H54 (cell line): ENCODE results near the gene SEMA4A.
"Not testable (repeated sequence)": the region's sequence is repeated elsewhere in the genome, so short reads cannot be mapped to it uniquely, and the experiment has no call there.

Experiments used
- DNase-seq: peaks from one replicate; pipeline ENCODE4 v3.0.0; 2011; ENCODE audit warnings: low spot score, mixed read lengths; ENCODE audit not compliant: insufficient read length
- FAIRE-seq: peaks from 3 replicates; lab custom pipeline; 2011; peaks lifted over from hg19 to GRCh38; lab: Jason Lieb, UNC
- POLR2A ChIP-seq: IDR thresholded peaks from 2 replicates; pipeline ENCODE4 v1.6.1; 2011; ENCODE audit warnings: low read depth, mild to moderate bottlenecking, low read length

SEMA4A gene

DNA sequence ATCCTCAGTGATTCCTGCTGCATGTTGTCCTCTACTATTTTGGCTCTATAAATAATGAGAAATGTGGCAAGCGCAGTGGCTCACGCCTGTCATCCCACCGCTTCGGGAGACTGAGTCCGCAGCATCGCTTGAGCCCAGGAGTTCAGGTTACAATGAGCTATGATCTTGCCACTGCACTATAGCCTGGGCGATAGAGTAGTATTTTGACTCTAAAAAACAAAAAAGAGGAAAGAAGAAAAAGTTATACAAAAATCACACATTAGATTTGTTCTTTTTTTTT is 39.8 kb downstream of the SEMA4A start:
- DNase-seq (no peak), FAIRE-seq (no peak)
- no peak for TF ChIP-seq POLR2A

DNA sequence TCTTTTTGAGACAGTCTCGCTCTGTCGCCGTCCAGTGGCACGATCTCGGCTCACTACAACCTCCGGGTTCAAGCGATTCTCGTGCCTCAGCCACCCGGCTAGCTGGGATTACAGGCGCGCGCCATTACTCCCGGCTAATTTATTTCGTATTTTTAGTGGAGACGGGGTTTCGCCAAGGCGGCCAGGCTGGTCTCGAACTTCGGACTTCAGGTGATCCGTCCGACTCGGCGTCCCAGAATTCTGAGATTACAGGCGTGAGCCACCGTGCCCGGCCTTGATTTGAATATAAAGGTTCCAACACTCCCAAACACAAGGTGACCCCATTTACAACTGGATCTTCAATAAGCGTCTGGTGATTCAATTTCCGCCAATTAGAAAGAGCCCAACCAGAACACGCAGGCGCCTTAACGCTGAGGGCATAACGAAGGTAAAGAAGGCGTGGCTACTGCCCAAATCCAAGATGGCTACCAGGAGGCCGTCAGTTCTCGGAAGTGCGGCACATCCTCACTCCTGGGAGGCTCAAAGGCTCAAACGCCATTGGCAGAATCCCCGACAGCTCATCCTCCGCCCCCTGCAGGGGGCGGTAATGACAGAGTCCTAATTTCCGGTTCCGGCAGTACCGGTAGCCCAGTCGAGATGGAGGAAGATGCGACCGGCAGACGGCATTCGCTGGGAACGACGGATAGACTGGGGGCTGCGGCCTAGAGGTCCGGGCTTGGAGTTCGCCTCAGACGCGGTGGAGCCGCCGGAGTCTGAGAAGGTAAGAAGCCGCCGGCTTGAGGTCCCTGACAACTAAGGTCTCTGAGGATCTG is 40.3 kb downstream of the SEMA4A start, which contains the start of gene SLC25A44:
SLC25A44 (plus strand) TSS at position 617 of the 812 bp plus-strand sequence. CDS start 5,744 bp downstream, outside the sequence.
- DNase-seq (peak; percentile 96), FAIRE-seq (peak; percentile 87)
- peak; percentile 89 for TF ChIP-seq POLR2A

DNA sequence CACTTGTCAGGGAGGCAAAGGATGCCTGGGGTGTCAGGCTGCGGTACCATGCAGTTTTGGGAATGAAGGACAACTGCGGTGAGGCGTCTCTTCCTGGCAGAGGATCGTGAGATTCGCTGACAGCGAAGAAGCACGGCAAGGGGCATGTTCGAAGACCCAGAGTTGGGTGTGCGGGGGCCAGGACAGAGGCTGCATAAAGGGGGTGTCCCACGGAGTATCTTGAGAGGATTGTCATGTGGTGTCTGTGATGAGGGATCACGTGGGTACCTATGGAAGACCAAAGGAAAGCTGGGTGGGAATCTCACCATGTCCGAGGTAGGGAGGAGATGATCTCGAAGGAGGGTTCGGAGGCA is 40.9 kb downstream of the SEMA4A start:
- FAIRE-seq (no peak), DNase-seq (no peak)
- TF ChIP-seq POLR2A: no peak

DNA sequence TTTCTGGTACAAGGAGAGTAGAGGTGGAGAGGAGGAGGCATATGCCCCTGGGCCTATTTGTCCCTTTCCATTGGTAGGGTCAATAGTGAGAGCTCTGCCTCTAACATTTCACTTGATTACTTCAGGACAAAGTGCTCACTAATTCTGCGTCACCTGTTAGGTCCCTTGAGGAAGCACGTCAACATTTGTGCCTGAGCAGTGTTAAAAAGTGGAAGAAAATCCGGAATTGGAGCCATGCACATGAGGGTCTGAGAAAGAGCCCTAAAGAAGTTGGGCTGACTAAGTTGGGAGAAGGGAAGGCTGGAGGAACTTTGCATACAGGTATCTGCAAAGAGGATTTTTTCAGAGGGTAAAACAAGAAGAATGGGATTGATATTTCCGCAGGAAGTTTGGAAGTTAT is 42.5 kb downstream of the SEMA4A start:
- no peak for TF ChIP-seq POLR2A
- DNase-seq: no peak
- no peak for FAIRE-seq

DNA sequence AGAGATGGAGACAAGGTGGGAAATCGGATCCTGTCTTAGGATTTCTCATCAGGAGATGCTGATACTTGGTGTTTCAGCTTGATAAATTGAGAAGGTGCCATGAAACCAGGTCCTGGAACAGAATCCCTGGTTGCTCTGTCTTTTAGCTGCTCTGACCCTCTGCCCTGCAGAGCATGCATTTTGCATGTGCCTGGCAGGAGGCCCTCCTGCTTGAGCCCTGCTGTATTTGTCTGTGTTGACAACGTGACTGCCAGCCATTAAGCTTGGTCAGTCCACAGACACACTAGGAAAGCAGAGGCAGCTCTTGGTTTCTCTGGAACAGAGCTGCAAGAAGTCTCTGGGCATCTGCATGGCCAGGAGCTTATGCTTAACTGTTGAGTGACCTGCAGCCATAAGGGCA is 43.1 kb downstream of the SEMA4A start:
- TF ChIP-seq POLR2A: no peak
- DNase-seq (no peak), FAIRE-seq (no peak)

DNA sequence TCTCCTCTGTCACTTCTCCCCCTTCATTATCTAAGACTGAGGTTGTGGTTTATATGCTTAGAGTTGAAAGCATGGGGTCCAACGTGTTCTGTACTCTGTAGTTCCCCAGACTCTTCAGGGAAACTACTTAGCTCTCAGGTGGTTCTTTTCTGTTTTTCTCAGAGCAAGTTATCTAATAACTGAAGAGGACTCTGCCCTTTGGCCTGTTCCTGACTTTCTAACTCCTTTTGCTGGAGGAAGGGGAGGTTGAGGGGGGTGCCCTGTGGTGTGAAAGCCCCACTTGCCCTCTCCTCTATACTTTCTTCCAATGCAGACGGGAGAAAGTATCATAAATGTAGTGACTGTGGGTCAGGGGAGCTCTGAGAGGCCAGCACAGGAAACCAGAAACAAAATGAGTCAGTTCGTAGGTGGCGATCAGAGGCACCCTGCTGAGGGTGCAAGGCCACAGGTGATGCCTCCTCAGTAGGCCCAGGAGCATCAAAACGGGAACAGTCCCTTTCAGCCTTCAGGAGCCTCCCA is 45.5 kb downstream of the SEMA4A start:
- no peak for FAIRE-seq
- DNase-seq: no peak
- no peak for TF ChIP-seq POLR2A

DNA sequence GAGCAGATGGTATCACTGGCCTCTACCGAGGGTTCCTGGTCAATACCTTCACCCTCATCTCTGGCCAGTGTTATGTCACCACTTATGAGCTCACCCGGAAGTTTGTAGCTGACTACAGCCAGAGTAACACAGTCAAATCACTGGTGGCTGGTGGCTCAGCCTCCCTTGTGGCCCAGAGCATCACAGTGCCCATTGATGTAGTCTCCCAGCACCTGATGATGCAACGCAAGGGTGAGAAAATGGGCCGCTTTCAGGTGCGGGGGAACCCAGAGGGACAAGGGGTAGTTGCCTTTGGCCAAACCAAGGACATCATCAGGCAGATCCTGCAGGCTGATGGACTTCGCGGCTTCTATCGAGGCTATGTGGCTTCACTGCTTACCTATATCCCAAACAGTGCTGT is 46.7 kb downstream of the SEMA4A start:
- no peak for TF ChIP-seq POLR2A
- DNase-seq (no peak), FAIRE-seq (no peak)

DNA sequence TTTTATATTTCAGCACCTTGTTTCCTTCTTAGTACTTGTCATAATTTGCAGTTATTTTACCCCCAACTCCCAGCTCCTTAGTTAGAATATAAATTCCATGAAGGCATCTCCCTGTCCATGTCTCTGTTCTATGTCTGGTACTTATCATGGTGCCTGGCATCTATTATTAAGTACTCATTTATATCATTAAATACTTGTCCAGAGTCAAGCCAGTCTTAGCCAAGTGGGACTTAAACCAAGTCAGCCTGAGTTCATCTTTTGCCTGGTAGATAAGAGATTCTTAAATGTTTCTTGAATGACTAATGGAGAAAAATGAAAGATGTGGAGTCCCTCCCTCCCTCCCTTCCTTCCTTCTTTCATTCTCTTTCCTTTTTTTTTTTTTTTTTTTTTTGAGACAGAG is 49.9 kb downstream of the SEMA4A start:
- DNase-seq (no peak), FAIRE-seq (no peak)
- no peak for TF ChIP-seq POLR2A

DNA sequence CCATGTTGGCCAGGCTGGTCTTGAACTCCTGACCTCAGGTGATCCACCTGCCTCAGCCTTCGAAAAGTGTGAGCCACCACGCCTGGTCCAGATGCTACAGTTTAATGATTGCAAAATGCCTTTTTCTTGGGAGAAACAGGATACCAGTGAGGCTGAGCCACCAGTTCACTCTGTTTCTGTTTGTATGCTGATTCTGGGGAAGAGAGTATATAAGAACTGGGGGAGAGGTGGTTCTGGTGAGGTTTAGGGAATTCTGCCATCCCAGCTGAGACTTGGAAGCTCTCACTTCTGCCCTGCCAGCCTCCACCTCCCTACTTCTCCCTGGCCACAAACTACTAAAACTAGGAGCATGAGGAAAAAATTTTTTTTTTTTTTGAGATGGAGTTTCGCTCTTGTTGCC is 51.3 kb downstream of the SEMA4A start:
- TF ChIP-seq POLR2A: no peak
- DNase-seq (no peak), FAIRE-seq (no peak)

DNA sequence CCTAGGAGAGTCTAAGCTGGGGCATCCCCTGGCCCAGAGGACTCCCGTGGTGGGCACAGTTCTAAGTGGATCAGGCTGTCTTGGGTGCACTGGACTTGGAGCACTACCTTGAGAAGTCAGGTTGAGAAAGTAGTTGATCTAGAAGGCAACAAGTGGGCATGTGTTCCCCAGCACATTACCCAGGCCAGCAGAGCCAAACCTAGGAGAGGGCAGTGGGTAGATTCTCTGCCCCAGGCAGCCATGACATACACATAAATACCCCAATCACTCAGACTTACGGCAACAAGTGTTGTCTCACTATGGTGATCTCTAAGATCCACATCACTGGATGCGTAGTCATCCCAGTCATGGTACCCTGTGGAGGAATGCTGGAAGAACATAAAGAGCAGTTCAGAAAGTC is 57.9 kb downstream of the SEMA4A start:
- TF ChIP-seq POLR2A: no peak

DNA sequence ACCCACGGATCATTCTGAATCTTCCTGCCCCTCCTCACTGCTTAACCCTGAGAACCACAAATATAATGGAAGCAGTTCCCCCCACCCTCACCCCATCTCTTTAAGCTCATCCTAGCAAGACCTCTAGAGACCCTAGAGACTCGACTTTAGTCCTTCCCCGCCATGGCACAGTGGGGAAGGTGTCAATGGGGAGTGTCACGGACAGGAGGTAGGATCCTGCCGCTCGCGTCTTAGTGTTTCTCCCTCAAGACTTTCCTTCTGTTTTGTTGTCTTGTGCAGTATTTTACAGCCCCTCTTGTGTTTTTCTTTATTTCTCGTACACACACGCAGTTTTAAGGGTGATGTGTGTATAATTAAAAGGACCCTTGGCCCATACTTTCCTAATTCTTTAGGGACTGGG is 58.7 kb downstream of the SEMA4A start:
- FAIRE-seq (no peak), DNase-seq (no peak)
- TF ChIP-seq POLR2A: no peak

More for the DNA sequence above, 57.9 kb downstream of the SEMA4A start:
- DNase-seq: no peak
- no peak for FAIRE-seq

DNA sequence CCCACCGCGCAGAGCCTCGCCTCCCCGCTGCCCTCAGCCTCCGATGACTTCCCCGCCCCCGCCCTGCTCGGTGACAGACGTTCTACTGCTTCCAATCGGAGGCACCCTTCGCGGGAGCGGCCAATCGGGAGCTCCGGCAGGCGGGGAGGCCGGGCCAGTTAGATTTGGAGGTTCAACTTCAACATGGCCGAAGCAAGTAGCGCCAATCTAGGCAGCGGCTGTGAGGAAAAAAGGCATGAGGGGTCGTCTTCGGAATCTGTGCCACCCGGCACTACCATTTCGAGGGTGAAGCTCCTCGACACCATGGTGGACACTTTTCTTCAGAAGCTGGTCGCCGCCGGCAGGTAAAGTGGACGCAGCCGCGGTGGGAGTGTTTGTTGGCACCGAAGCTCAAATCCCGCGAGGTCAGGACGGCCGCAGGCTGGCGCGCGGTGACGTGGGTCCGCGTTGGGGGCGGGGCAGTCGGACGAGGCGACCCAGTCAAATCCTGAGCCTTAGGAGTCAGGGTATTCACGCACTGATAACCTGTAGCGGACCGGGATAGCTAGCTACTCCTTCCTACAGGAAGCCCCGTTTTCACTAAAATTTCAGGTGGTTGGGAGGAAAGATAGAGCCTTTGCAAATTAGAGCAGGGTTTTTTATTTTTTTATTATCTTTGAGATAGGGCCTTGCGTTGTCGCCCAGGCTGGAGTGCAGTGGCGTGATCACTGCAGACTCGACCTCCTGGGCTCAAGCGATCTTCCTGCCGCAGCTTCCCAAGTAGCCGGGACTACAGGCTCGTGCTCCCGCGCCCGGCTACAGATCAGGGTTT is 59.7 kb downstream of the SEMA4A start, which contains the start of gene PMF1:
PMF1 (plus strand) TSS at position 175 of the 811 bp plus-strand sequence; CDS start at position 184, 9 bp downstream.
- DNase-seq (peak; percentile 100), FAIRE-seq (no peak)

DNA sequence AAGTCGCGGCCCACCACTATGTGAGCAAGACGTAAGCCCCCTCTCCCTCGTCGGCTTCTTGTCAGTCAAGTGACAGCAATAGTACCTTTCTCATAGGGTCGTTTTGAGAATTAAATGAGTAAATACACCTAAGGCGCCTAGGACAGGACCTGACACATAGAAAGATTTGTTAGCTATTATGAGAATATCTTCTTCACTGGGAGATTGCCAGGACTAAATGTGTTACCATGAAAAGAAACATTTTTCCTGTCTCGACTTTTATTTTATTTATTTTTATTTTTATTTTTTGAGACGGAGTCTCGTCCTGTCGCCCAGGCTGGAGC is 60.2 kb downstream of the SEMA4A start:
- no peak for TF ChIP-seq POLR2A
- DNase-seq (no peak), FAIRE-seq (no peak)

More for the DNA sequence above, 59.7 kb downstream of the SEMA4A start, which contains the start of gene PMF1:
- TF ChIP-seq POLR2A: peak; percentile 61

DNA sequence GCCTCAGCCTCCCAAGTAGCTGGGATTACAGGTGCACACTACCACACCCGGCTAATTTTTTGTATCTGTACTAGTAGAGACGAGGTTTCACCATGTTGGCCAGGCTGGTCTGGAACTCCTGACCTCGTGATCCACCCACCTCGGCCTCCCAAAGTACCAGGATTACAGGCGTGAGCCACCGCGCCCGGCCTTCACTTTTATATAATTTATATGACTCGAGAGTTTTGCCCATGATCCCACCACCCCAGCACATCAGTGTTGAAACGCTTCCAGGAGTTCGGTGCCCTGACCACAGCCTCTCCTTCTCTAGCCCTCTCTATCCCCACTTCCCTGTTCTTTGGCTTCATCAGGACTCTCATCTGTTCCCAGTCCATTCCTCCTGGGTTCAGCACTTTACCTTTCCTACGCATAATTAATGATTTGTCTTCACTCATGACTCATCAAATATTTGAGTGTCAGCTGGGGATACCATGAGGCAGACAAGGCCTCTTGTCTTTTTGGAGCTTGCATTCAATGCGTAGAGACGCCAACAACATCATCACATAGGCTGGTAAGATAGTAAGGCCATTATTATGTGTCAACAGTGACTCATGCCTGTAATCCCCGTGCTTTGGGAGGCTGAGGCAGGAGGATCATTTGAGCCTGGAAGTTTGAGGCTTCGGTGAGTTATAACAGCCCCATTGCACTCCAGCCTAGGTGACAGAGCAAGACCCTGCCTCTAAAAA is 60.8 kb downstream of the SEMA4A start:
- no peak for TF ChIP-seq POLR2A
- FAIRE-seq (no peak), DNase-seq (peak; percentile 84)

DNA sequence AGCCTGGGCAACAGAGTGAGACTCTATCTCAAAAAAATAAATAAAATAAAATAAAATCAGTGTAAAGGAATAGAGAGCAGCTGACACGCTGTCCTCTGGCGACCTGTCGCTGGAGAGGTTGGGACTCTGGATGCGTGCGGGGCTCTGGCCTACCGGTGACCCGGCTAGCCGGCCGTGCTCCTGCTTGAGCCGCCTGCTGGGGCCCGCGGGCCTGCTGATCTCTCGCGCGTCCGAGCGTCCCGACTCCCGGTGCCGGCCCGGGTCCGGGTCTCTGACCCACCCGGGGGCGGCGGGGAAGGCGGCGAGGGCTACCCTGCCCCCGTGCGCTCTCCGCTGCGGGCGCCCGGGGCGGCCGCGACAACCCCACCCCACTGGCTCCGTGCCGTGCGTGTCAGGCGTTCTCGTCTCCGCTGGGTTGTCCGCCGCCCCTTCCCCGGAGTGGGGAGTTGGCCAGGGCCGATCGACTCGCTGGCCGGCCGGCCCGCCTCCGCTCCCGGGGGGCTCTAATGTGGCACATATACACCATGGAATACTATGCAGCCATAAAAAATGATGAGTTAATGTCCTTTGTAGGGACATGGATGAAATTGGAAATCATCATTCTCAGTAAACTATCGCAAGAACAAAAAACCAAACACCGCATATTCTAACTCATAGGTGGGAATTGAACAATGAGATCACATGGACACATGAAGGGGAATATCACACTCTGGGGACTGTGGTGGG is 63.1 kb downstream of the SEMA4A start:
- DNase-seq: not testable (repeated sequence)
- FAIRE-seq: peak; percentile 6
